Mesothelial cell of epicardium (in vitro differentiated cells): ENCODE data around the gene CETN1. TPM values are rescaled to one million over a fixed set of nuclear protein-coding genes. Genes with fewer than 3 reads are reported as not detected.

Experiments used
- DNase-seq, 2 experiments: peaks; one replicate each; pipeline ENCODE4 v3.0.0; 2021; ENCODE audit warnings: low spot score in 2 of 2; ENCODE audit not compliant: unreplicated experiment in 2 of 2
- H3K27ac Mint-ChIP-seq: 2 replicates; pipeline ENCODE4 v1.8.0; 2021; ENCODE audit warnings: mixed read lengths
- H3K27me3 Mint-ChIP-seq: 2 replicates; pipeline ENCODE4 v1.8.0; 2021; ENCODE audit warnings: low read depth, mixed read lengths
- H3K36me3 Mint-ChIP-seq: 2 replicates; pipeline ENCODE4 v1.8.0; 2021; ENCODE audit warnings: mixed read lengths
- H3K4me1 Mint-ChIP-seq: 2 replicates; pipeline ENCODE4 v1.8.0; 2021; ENCODE audit warnings: mixed read lengths
- H3K4me3 Mint-ChIP-seq: 2 replicates; pipeline ENCODE4 v1.8.0; 2021; ENCODE audit warnings: mild to moderate bottlenecking, moderate library complexity, mixed read lengths
- H3K9me3 Mint-ChIP-seq: 2 replicates; pipeline ENCODE4 v1.8.0; 2021; ENCODE audit warnings: mixed read lengths
- total RNA-seq: library from RNA; stranded (reverse); gene quantifications from 3 replicates; pipeline ENCODE4 v1.2.1, GENCODE V29; 2021
- TF ChIP-seq, protein P1 (sequence below): fragments of 200-600 bp; sonication (generic); IDR thresholded peaks from one replicate; pipeline ENCODE4 v1.5.0; 2021; ENCODE audit warnings: antibody characterized with exemption; ENCODE audit not compliant: unreplicated experiment

The CETN1 gene
- total RNA-seq, 1 donor from 2014 or later = not detected

DNA sequence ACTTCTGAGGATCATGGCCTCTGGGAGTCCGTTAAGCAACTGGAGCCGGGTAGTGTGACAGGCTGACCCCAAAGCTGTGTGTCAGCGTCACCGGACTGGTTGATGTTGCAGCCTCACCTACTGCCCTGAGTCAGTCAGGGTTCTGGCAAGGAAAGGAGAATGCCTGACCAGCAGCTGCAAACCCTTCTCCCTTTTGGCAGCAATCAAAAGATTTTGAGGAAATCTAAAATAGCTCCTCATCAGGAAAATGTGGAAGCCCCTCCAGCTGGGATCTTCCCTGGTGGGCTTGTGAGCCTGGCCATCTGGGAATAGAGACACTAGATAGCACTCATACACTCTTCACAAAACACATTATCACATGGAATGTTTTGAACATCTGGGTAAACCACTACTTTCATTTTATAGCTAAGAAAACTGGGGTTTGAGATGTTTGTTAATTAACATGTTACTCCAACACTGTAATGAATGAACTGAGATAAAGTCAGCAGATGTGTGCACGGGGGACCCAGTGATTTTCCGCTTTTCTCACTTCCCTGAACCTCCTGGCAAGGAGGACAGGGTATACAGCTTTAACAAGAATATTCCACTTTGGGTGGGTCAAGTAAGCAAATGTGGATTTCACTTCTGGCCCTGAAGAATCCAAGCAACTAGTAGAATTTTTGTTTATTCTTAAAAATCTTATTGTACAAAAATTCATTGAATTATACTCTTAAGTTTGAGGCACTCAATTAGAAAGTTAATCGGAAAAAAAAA lies 41.3 kb downstream of the CETN1 start:
- no peaks in the 10 kb centered on the region for H3K27me3 Mint-ChIP-seq
- H3K4me3 Mint-ChIP-seq = no peak overlapping the region
- no peak overlapping the region for H3K27ac Mint-ChIP-seq
- H3K36me3 Mint-ChIP-seq = peaks cover 35% of the 10 kb centered on the region
- DNase-seq = no peak
- peaks cover under 1% of the 10 kb centered on the region for H3K4me1 Mint-ChIP-seq
- H3K9me3 Mint-ChIP-seq = no peaks in the 10 kb centered on the region
- TF ChIP-seq, protein P1, sequence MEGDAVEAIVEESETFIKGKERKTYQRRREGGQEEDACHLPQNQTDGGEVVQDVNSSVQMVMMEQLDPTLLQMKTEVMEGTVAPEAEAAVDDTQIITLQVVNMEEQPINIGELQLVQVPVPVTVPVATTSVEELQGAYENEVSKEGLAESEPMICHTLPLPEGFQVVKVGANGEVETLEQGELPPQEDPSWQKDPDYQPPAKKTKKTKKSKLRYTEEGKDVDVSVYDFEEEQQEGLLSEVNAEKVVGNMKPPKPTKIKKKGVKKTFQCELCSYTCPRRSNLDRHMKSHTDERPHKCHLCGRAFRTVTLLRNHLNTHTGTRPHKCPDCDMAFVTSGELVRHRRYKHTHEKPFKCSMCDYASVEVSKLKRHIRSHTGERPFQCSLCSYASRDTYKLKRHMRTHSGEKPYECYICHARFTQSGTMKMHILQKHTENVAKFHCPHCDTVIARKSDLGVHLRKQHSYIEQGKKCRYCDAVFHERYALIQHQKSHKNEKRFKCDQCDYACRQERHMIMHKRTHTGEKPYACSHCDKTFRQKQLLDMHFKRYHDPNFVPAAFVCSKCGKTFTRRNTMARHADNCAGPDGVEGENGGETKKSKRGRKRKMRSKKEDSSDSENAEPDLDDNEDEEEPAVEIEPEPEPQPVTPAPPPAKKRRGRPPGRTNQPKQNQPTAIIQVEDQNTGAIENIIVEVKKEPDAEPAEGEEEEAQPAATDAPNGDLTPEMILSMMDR = no peak

DNA sequence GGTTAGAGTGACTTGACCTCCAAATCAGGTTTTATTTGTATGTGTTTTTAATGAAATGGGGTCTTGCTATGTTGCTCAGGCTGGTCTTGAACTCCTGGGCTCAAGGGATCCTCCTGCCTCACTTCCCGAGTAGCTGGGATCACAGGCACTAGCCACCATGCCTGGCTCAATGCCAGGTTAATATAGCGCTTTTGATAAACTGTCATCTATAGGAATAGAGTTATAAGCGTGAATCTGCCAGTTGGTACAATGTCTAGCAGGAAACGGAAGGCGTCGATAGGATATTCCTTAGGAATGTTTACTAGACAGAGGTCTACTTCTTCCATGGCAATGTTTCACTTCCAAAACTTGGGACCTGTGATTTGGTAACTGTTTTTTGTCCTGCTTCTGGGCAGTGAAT lies 42.1 kb downstream of the CETN1 start:
- Mint-ChIP-seq H3K27ac (no peak overlapping the region), H3K9me3 (no peaks in the 10 kb centered on the region), H3K4me3 (no peak overlapping the region), H3K4me1 (no peaks in the 10 kb centered on the region), H3K27me3 (no peaks in the 10 kb centered on the region), H3K36me3 (peaks cover 41% of the 10 kb centered on the region)
- DNase-seq = no peak
- TF ChIP-seq, protein P1 = no peak

DNA sequence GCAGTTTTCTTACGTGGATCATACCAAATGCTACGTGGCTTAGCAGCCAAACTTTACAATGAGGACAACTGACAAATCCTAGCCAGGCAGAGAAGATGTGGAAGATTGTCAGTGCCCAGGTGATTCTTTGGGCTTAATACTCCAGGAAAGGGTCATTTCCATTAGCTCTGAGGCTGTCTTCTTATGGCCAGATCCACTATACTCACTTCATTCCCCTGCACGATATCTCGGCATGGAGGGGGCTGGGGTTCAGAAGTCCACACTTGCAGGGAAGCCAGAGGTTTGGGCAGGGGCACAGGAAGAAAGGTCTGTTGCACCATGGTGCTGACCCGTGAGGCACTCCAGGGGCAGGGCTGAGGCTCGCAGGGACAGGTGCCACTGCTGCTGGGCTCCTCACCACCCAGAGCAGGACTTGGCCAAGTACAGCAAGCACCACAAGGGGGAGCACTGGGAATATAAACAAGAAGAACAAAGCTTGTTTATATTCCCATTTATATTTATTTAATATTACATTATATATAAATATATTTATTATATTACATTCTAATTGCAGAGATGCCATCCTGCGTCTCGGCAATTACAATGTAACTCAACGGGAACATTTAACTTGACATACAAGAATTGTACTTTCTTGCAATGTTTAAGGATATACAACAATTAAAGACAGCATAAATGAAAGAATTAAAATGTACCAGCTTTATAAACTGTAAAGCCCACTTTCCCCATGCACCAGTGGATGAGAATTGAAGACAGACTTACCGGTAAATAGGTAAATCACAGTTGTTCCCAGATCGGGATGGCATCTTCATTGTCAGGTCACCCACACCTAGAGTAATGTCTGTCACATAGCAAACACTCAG lies 43.8 kb downstream of the CETN1 start:
- H3K4me1 Mint-ChIP-seq = no peaks in the 10 kb centered on the region
- TF ChIP-seq, protein P1 = peak; percentile 70
- DNase-seq = peak; percentile 45 to 69
- H3K4me3 Mint-ChIP-seq = no peak overlapping the region
- H3K27ac Mint-ChIP-seq = no peak overlapping the region
- peaks cover 44% of the 10 kb centered on the region for H3K36me3 Mint-ChIP-seq
- no peaks in the 10 kb centered on the region for H3K9me3 Mint-ChIP-seq
- H3K27me3 Mint-ChIP-seq = no peaks in the 10 kb centered on the region

DNA sequence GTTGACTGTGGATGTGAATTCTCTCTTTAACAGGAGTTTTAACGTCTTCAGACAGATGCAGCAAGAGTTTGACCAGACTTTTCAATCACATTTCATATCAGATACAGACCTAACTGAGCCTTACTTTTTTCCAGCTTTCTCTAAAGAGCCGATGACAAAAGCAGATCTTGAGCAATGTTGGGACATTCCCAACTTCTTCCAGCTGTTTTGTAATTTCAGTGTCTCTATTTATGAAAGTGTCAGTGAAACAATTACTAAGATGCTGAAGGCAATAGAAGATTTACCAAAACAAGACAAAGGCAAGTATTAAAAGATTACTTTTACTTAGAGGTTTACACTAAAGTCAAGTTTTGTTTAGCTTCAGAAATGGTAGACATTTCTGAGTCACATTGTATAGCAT lies 47.1 kb downstream of the CETN1 start:
- H3K9me3 Mint-ChIP-seq = peaks cover 5% of the 10 kb centered on the region
- DNase-seq = no peak
- peaks cover 45% of the 10 kb centered on the region for H3K36me3 Mint-ChIP-seq
- TF ChIP-seq, protein P1 = no peak
- H3K27me3 Mint-ChIP-seq = no peaks in the 10 kb centered on the region
- no peaks in the 10 kb centered on the region for H3K4me1 Mint-ChIP-seq
- no peak overlapping the region for H3K27ac Mint-ChIP-seq
- H3K4me3 Mint-ChIP-seq = no peak overlapping the region

GRCh38 chr18:629269-630150 lies 49.3 kb downstream of the CETN1 start:
- H3K9me3 Mint-ChIP-seq = peaks cover 5% of the 10 kb centered on the region
- DNase-seq = no peak
- H3K4me3 Mint-ChIP-seq = no peak overlapping the region
- TF ChIP-seq, protein P1 = peak; percentile 57
- no peak overlapping the region for H3K27ac Mint-ChIP-seq
- no peaks in the 10 kb centered on the region for H3K27me3 Mint-ChIP-seq
- peaks cover 2% of the 10 kb centered on the region for H3K4me1 Mint-ChIP-seq
- peaks cover 46% of the 10 kb centered on the region for H3K36me3 Mint-ChIP-seq
